Activated CD4-positive, CD25-positive, alpha-beta regulatory T cell treated with anti-CD3 and anti-CD28 coated beads, Interleukin-2, amount 50 U/mL, for 24 hours (primary cell): ENCODE data around the gene SLC12A4.
"Not testable (repeated sequence)": the region's sequence is repeated elsewhere in the genome, so short reads cannot be mapped to it uniquely, and the experiment has no call there.

Source experiments
- ATAC-seq, 2 donors: fragments of 150-1000 bp; cut with Tn5 transposase; one replicate each; pipeline ENCODE4 v1.10.0; 2021; ENCODE audit warnings: mild to moderate bottlenecking in 1 of 2, moderate library complexity in 1 of 2

SLC12A4 gene

GRCh38 chr16:67968400-67969253, at the start of gene SLC12A4:
SLC12A4 (minus strand) TSS chr16:67968637; CDS start chr16:67968553, 84 bp downstream.
- peak; percentile 87 for ATAC-seq

GRCh38 chr16:68015681-68016080, 47.2 kb upstream of the SLC12A4 start, which contains the start of gene DPEP2NB:
DPEP2NB (minus strand) TSS chr16:68015911; CDS start chr16:68015770, 141 bp downstream.
- ATAC-seq = no peak

- peak in 1 of 2 donors; percentile 45 for ATAC-seq
Observed at GRCh38 chr16:68013440-68013839, 45.0 kb upstream of the SLC12A4 start.

- not testable (repeated sequence) for ATAC-seq
Observed at GRCh38 chr16:68009872-68010271, 41.4 kb upstream of the SLC12A4 start.

- no peak for ATAC-seq
Observed at GRCh38 chr16:68009157-68009735, 40.8 kb upstream of the SLC12A4 start.

GRCh38 chr16:68005786-68006286, 37.4 kb upstream of the SLC12A4 start:
- ATAC-seq = peak; percentile 79 to 83

GRCh38 chr16:68005211-68005610, 36.8 kb upstream of the SLC12A4 start:
- no peak for ATAC-seq

GRCh38 chr16:68003031-68003430, 34.6 kb upstream of the SLC12A4 start:
- ATAC-seq = no peak

- no peak for ATAC-seq
Observed at GRCh38 chr16:68000450-68000849, 32.0 kb upstream of the SLC12A4 start.

GRCh38 chr16:67999985-68000384, 31.5 kb upstream of the SLC12A4 start:
- ATAC-seq = no peak

GRCh38 chr16:67998779-67999688, 30.6 kb upstream of the SLC12A4 start, which contains the start of gene DPEP2:
DPEP2 (minus strand) TSS chr16:67999484; CDS start chr16:67993212, 6,272 bp downstream.
- ATAC-seq = peak; percentile 86 to 93

GRCh38 chr16:67998231-67998778, 29.9 kb upstream of the SLC12A4 start:
- ATAC-seq = not testable (repeated sequence)

- no peak for ATAC-seq
Observed at GRCh38 chr16:67996666-67997065, 28.2 kb upstream of the SLC12A4 start.

GRCh38 chr16:67995423-67995822, 27.0 kb upstream of the SLC12A4 start:
- ATAC-seq = no peak

- not testable (repeated sequence) for ATAC-seq
Observed at GRCh38 chr16:67994040-67994408, 25.6 kb upstream of the SLC12A4 start.

GRCh38 chr16:67993207-67994039, 25.0 kb upstream of the SLC12A4 start:
- peak; percentile 92 to 95 for ATAC-seq

- no peak for ATAC-seq
Observed at GRCh38 chr16:67992661-67993206, 24.3 kb upstream of the SLC12A4 start.

GRCh38 chr16:67990018-67990386, 21.6 kb upstream of the SLC12A4 start:
- no peak for ATAC-seq

GRCh38 chr16:67989322-67990017, 21.0 kb upstream of the SLC12A4 start:
- ATAC-seq = no peak

- ATAC-seq = no peak
Observed at GRCh38 chr16:67988675-67989074, 20.2 kb upstream of the SLC12A4 start.
